G401.6 (cell line): ENCODE results near the gene KRTAP5-11.
"Not testable (repeated sequence)": the region's sequence is repeated elsewhere in the genome, so short reads cannot be mapped to it uniquely, and the experiment has no call there.

Source experiments
- FAIRE-seq: peaks from 2 replicates; lab custom pipeline; 2012; peaks lifted over from hg19 to GRCh38; lab: Jason Lieb, UNC

KRTAP5-11 gene

DNA sequence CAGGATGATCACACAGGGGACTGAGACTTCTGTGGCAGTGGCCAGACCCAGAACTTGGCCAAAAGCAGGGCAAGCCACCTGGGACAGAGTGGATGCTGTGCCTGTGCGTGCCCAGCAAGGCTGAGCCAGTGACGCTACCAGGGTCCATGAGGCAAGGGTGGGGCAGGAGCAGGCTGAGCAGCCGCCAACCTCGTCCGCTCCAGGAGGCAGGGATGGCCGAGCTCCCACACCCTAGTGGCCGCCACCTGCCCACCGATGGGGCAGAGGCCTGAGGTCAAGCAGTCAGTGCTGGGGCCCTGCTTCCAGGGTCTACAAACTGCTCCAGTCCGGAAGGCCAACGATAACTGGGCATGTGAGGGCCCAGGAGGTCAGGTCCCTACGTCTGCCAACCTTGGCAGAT is 27.2 kb downstream of the KRTAP5-11 start:
- no peak for FAIRE-seq

DNA sequence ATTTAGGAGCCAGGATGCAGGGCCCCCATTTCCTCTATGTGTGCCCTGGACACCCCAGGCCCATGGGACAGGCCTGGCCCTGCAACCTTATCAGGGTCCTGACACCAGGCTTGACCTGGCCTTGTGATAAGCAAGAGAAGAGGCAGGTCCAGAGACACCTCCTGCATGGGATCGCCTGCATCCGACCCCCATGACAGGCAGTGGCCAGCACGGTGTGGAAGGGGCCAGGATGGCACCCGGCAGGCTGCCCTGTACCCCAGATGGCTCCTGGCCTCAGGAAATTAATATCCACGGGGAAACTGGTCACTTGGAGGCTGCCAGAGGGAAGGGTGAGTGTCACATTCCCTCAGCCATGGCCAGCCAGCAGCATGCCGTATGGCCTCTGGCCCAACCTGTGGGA is 27.7 kb downstream of the KRTAP5-11 start:
- FAIRE-seq: no peak

DNA sequence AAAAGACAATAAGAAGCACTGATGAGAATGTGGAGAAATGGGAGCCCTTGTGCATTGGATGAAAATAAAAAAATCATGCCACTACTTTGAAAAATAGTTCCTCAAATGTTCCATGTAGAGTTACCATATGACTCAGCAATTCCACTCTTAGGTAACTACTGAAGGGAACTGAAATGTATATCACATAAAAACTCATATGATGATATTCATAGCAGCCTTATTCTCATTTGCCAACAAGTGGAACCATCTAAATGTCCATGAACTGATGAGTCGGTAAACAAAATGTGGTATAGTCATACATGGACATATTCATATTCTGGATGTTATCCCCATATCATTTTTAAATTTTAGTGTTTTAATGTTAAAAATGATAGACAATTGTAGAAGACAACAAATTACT is 31.0 kb downstream of the KRTAP5-11 start:
- no peak for FAIRE-seq

GRCh38 chr11:71548716-71549151 is 33.9 kb downstream of the KRTAP5-11 start:
- FAIRE-seq: no peak

DNA sequence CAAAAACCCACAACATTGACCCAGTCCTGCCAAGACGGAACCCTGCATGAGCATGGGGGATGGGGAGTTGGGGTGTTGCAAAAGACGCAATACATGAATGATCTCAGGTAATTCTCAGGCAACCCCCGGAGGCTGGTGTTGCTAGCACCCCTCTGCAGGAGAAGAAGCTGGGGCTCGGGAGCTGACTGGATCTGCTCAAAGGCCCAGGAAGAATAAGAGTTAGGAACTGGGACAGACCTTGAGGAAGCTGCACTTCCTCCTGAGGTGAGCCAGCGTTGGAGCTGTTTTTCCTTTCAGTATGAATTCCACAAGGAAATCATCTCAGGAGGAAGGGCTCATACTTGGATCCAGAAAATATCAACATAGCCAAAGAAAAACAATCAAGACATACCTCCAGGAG is 34.6 kb downstream of the KRTAP5-11 start, which contains the start of gene KRTAP5-9:
Gene KRTAP5-9 (plus strand): TSS at position 301 of the 400 bp plus-strand sequence. CDS start 238 bp downstream, outside the sequence.
- FAIRE-seq: no peak

GRCh38 chr11:71545405-71545966 is 37.2 kb downstream of the KRTAP5-11 start:
- FAIRE-seq: no peak

DNA sequence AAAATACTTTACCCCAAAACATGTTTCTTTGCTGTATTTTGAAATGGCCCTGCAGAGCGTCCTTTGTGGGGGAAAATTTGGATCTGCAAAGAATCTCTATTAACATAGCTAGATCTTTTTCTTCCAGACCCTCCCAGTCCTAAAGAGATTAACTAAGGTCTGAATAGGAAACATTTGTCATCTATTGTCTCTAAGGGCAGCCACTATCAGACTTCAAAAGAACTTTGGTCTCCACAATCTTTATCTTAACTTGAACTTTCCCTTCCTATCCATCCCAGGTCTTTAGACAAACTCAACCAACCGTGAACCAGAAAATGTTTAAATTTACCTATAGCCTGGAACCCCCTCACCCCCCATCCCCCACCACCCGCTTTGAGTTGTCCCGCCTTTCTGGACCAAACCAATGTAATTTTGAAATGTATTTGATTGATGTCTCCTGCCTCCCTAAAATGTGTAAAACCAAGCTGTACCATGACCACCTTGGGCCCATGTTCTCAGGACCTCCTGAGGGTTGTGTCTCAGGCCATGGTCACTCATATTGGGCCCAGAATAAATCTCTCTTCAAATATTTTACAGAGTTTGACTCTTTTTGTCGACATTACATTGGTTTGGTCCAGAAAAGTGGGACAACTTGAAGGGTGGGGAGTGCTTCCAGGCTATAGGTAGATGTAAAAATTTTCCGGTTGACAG is 38.0 kb downstream of the KRTAP5-11 start:
- FAIRE-seq: no peak

DNA sequence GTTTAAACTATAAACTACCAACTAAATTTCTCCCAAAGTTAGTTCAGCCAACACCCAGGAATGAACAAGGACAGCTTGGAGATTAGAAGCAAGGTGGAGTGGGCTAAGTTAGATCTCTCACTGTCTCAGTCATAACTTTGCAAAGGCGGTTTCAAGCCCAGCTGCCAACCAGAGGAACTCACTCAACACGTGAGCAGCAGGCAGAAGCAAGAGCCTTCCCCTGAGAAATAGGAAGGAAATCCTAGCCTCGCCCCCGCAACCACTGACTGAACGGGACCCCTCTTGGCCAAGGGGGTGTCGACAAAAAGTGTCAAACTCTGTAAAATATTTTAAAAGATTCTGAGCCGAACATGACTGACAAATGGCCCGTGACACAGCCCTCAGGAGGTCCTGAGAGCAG is 38.8 kb downstream of the KRTAP5-11 start:
- FAIRE-seq: no peak

DNA sequence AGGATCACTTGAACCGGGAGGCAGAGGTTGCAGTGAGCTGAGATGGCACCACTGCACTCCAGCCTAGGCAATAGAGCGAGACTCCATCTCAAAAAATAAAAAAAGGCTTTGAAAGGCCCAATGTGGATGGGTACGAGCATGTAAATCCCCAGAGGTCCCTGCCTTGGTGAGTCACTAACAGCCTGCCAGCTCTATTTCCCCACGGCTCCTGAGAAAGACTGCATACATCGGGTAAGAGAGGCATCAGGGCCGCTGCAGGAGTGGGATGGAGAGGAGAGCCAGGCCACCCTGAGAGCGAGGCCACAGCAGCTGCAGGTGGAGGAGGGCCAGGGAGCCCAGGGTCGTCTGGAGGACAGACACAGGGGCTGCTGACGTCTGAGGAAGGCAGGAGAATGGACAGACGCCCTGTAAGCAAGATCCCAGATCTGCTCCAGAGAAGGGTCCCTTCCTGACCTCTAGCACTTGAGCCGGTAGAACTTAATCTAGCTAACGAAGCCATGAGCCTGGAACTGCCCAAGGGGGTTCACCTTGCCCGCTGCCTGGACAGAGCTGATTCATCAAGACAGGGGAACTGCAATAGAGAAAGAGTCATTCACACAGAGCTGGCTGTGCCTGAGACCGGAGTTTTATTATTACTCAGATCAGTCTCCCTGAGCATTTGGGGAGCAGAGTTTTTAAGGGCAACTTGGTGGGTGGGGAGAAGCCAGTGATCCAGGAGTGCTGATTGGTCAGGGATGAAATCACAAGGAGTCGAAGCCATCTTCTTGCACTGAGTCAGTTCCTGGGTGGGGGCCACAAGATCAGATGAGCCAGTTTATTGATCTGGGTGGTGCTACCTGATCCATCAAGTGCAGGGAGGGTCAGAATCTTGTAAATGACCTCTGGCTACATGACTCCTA is 39.5 kb downstream of the KRTAP5-11 start:
- FAIRE-seq: no peak

- no peak for FAIRE-seq
These were observed 40.3 kb downstream of the KRTAP5-11 start for GRCh38 chr11:71542382-71542781.

GRCh38 chr11:71540521-71541304 is 42.0 kb downstream of the KRTAP5-11 start:
- FAIRE-seq: not testable (repeated sequence)

DNA sequence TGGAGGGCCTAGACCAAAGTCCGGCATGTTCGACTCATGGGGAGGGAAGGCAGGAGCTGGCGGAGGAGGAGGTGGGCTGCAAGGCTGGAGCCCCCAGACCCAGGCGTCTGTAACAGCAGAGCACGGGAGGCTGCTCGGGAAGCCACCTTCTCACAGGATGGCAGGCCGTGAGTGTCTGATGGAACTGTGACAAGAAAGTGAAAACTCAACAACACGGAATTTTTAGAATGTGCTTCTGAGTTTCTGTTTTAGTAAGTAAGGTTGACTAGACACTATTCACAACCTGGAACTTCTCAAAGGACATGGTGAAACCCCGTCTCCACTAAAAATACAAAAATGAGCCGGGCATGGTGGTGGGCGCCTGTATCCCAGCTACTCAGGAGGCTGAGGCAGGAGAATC is 42.7 kb downstream of the KRTAP5-11 start:
- FAIRE-seq: not testable (repeated sequence)

GRCh38 chr11:71539017-71539416 is 43.7 kb downstream of the KRTAP5-11 start:
- no peak for FAIRE-seq

- no peak for FAIRE-seq
These were observed 44.0 kb downstream of the KRTAP5-11 start for GRCh38 chr11:71538666-71538990.

DNA sequence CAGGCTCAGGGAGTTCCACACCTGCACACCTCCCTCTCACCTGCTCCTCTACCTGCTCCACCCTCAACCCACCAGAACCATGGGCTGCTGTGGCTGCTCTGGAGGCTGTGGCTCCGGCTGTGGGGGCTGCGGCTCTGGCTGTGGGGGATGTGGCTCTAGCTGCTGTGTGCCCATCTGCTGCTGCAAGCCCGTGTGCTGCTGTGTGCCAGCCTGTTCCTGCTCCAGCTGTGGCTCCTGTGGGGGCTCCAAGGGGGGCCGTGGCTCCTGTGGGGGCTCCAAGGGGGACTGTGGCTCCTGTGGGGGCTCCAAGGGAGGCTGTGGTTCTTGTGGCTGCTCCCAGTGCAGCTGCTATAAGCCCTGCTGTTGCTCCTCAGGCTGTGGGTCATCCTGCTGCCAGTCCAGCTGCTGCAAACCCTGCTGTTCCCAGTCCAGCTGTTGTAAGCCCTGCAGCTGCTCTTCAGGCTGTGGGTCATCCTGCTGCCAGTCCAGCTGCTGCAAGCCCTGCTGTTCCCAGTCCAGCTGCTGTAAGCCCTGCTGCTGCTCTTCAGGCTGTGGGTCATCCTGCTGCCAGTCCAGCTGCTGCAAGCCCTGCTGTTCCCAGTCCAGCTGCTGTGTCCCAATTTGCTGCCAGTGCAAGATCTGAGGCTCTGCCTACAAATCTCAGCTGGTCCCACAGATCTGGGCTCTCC is 44.6 kb downstream of the KRTAP5-11 start, which contains the start of gene KRTAP5-8:
Gene KRTAP5-8 (plus strand): TSS at position 49 of the 689 bp plus-strand sequence. CDS start 31 bp downstream, at position 80.
- FAIRE-seq: not testable (repeated sequence)

GRCh38 chr11:71537537-71537936 is 45.1 kb downstream of the KRTAP5-11 start:
- no peak for FAIRE-seq

- FAIRE-seq: no peak
These were observed 46.9 kb downstream of the KRTAP5-11 start for GRCh38 chr11:71535825-71536224.

DNA sequence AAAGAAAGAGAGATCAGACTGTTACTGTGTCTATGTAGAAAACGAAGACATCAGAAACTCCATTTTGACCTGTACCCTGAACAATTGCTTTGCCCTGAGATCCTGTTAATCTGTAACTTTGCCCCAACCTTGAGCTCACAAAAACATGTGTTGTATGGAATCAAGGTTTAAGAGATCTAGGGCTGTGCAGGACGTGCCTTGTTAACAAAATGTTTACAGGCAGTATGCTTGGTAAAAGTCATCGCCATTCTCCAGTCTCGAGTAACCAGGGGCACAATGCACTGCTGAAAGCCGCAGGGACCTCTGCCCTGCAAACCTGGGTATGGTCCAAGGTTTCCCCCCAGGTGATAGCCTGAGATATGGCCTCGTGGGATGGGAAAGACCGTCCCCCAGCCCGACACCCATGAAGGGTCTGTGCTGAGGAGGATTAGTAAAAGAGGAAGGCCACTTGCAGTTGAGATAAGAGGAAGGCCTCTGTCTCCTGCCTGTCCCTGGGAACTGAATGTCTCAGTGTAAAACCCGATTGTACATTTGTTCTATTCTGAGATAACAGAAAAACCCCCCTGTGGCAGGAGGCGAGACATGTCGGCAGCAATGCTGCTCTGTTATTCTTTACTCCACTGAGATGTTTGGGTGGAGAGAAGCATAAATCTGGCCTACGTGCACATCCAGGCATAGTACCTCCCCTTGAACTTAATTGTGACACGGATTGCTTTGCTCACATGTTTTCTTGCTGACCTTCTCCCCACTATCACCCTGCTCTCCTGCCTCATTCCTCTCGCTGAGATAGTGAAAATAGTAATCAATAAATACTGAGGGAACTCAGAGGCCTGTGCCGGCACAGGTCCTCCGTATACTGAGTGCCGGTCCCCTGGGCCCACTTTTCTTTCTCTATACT is 47.7 kb downstream of the KRTAP5-11 start:
- FAIRE-seq: not testable (repeated sequence)

DNA sequence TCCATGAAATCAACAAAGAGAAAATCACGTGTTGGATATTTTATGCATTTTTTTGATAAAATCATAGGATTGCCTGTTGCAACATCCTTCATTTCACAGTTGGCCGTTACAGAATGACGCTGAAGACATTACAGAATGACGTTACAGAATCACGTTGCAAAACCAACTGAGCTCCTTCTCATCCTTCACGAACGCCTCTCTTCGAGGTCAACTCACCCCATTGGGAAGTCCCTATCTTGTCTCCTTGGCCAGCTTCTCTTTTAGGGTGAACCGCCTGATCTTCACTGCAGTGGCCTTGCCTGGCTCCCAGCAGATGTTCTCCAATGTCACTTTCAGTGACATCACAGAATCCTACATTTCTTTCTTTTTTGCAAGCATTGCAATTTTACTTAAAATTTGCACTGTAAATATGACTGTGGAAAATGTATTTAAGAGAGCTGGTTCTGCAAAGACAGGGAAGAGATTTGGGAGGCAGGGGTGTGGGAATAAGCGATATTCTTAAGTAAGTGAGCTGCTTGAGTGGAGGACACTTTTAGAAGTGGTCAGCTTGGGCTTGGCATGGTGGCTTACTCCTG is 50.6 kb downstream of the KRTAP5-11 start:
- FAIRE-seq: no peak
